Smooth muscle cell (in vitro differentiated cells): ENCODE results near the gene DCANP1. TPM values are rescaled to one million over a fixed set of nuclear protein-coding genes. Genes with fewer than 3 reads are reported as not detected.

Experiments
- DNase-seq: peaks from one replicate; lab custom pipeline; 2025; ENCODE audit not compliant: unreplicated experiment; lab: John Stamatoyannopoulos, UW
- H2AFZ ChIP-seq: fragments of 200-600 bp; sonication (generic); 2 replicates; pipeline ENCODE4 v1.6.0; 2016; ENCODE audit warnings: antibody characterized with exemption, low read depth, mild to moderate bottlenecking
- H3F3A ChIP-seq: fragments of 200-600 bp; sonication (generic); 2 replicates; pipeline ENCODE4 v1.6.0; 2017; ENCODE audit warnings: antibody characterized with exemption, low read depth
- H3K27ac ChIP-seq: fragments of 200-600 bp; sonication (generic); 2 replicates; pipeline ENCODE4 v1.5.1; 2016; ENCODE audit warnings: low read depth, mild to moderate bottlenecking
- H3K27me3 ChIP-seq: fragments of 200-600 bp; sonication (generic); 2 replicates; pipeline ENCODE4 v1.6.1; 2016; ENCODE audit warnings: low read depth, mild to moderate bottlenecking
- H3K36me3 ChIP-seq: fragments of 200-600 bp; sonication (generic); 2 replicates; pipeline ENCODE4 v1.5.1; 2016; ENCODE audit warnings: low read depth
- H3K4me1 ChIP-seq: fragments of 200-600 bp; sonication (generic); 2 replicates; pipeline ENCODE4 v1.5.1; 2016; ENCODE audit warnings: low read depth
- H3K4me2 ChIP-seq: fragments of 200-600 bp; sonication (generic); 2 replicates; pipeline ENCODE4 v1.6.0; 2016; ENCODE audit warnings: mild to moderate bottlenecking
- H3K4me3 ChIP-seq: fragments of 200-600 bp; sonication (generic); 2 replicates; pipeline ENCODE4 v1.5.1; 2016; ENCODE audit warnings: mild to moderate bottlenecking
- H3K79me2 ChIP-seq: fragments of 200-600 bp; sonication (generic); 2 replicates; pipeline ENCODE4 v1.6.0; 2016; ENCODE audit warnings: low read depth, mild to moderate bottlenecking
- H3K9ac ChIP-seq: fragments of 200-600 bp; sonication (generic); 2 replicates; pipeline ENCODE4 v1.6.0; 2016; ENCODE audit warnings: low read depth
- H3K9me3 ChIP-seq: fragments of 200-600 bp; sonication (generic); replicated peaks from 2 replicates; pipeline ENCODE4 v1.5.1; 2016; ENCODE audit warnings: low read depth
- H4K20me1 ChIP-seq: fragments of 200-600 bp; sonication (generic); 2 replicates; pipeline ENCODE4 v1.6.0; 2016; ENCODE audit warnings: low read depth
- CTCF ChIP-seq: fragments of 200-600 bp; sonication (generic); IDR thresholded peaks from 2 replicates; pipeline ENCODE4 v1.5.1; 2017; ENCODE audit warnings: borderline replicate concordance, mild to moderate bottlenecking, antibody characterized with exemption; ENCODE audit not compliant: insufficient read depth, poor library complexity, severe bottlenecking
- WGBS: methylation state at CpG from one replicate; pipeline ENCODE4 v1.1.7; 2016; ENCODE audit warnings: low lambda C conversion rate; 5-methylcytosine and 5-hydroxymethylcytosine counted together
- polyA plus RNA-seq: library from polyadenylated mRNA; unstranded; fragments of >200 nt; fragmentation: Nextera tagmentation; extraction: Ambion mirVana; gene quantifications from 2 replicates; pipeline ENCODE4 v1.2.1, GENCODE V29; 2016
- total RNA-seq: library from RNA; depleted of rRNA; stranded (reverse); fragments of >200 nt; gene quantifications from 2 replicates; pipeline ENCODE4 v1.2.3, GENCODE V29; 2014

The DCANP1 gene
- total and polyA plus RNA-seq, 2 experiments from 2014 or later: not detected

- H3K4me1 ChIP-seq: peaks cover 18% of the 10 kb centered on the region
- no peak for DNase-seq
- no peak for TF ChIP-seq CTCF
- H3K4me3 ChIP-seq: no peak overlapping the region
- H2AFZ ChIP-seq: no peak overlapping the region
- no peaks in the 10 kb centered on the region for H4K20me1 ChIP-seq
- peak overlapping the region; percentile 46 for H3K27ac ChIP-seq
- no peaks in the 10 kb centered on the region for H3K79me2 ChIP-seq
- H3K27me3 ChIP-seq: no peaks in the 10 kb centered on the region
- H3K9ac ChIP-seq: no peak overlapping the region
- H3K9me3 ChIP-seq: no peaks in the 10 kb centered on the region
- peak overlapping the region; percentile 10 for H3K4me2 ChIP-seq
- H3K36me3 ChIP-seq: no peaks in the 10 kb centered on the region
- peaks cover 17% of the 10 kb centered on the region for H3F3A ChIP-seq
- WGBS: 30% methylated on average over 6 of the region's 6 CpGs
Observed at GRCh38 chr5:135443161-135443960, 3.8 kb downstream of the DCANP1 start.

DNA sequence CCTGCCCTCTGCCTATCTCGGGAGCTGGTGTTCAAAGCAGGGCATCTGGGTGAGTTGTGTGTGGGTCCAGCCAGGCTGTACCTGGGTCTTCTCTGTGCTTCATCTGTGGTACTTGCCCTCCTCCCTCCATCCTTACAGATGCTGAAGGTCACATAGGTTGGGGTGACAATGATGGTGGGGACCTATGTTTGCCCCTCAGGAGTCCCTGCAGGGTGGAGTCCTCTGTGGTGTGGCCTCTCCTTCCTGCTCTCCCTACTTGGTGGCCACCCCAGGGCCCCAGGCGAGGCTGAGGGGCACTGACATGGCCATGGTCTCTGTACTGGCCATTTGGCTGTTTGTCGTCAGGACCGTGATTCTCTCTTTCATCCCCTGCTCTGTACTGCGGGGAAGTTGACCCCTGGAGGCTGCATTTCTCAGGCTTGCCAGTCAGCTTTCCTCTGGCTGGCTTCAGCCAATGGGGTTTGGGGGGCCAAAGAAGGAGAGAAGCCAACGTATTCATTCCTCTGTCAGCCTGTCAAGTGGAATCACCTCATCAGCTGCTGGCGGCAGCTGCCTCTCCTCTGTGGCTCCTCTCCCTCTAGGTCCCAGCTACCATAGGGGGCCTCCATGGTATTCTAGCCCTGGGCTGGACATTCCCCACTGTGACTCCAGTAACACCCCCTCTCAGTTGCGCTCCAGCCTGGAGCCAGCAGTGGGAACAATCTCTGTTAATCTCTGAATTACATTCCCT, 4.6 kb downstream of the DCANP1 start:
- DNase-seq: no peak
- no peaks in the 10 kb centered on the region for H3K36me3 ChIP-seq
- H4K20me1 ChIP-seq: no peaks in the 10 kb centered on the region
- H3K4me3 ChIP-seq: no peak overlapping the region
- H3F3A ChIP-seq: peaks cover 15% of the 10 kb centered on the region
- no peaks in the 10 kb centered on the region for H3K9me3 ChIP-seq
- WGBS: 76% methylated on average over 8 of the region's 8 CpGs
- no peak overlapping the region for H2AFZ ChIP-seq
- peak overlapping the region; percentile 46 for H3K27ac ChIP-seq
- no peak overlapping the region for H3K9ac ChIP-seq
- H3K79me2 ChIP-seq: no peaks in the 10 kb centered on the region
- H3K4me1 ChIP-seq: peaks cover 18% of the 10 kb centered on the region
- H3K4me2 ChIP-seq: peak overlapping the region; percentile 6
- no peak for TF ChIP-seq CTCF
- no peaks in the 10 kb centered on the region for H3K27me3 ChIP-seq

GRCh38 chr5:135441919-135442318, 5.2 kb downstream of the DCANP1 start:
- H3K27ac ChIP-seq: no peak overlapping the region
- H3K79me2 ChIP-seq: no peaks in the 10 kb centered on the region
- H3K4me3 ChIP-seq: no peak overlapping the region
- H3K4me1 ChIP-seq: peaks cover 18% of the 10 kb centered on the region
- H3K36me3 ChIP-seq: no peaks in the 10 kb centered on the region
- no peak overlapping the region for H3K9ac ChIP-seq
- WGBS: 98% methylated on average over 4 of the region's 4 CpGs
- no peak overlapping the region for H2AFZ ChIP-seq
- no peak overlapping the region for H3K4me2 ChIP-seq
- H3K27me3 ChIP-seq: no peaks in the 10 kb centered on the region
- no peaks in the 10 kb centered on the region for H3K9me3 ChIP-seq
- no peak for TF ChIP-seq CTCF
- H4K20me1 ChIP-seq: no peaks in the 10 kb centered on the region
- peaks cover 11% of the 10 kb centered on the region for H3F3A ChIP-seq
- DNase-seq: no peak
